Osteocyte (in vitro differentiated cells): Measurements from ENCODE around the gene QRFP. TPM values are rescaled to one million over a fixed set of nuclear protein-coding genes. Genes with fewer than 3 reads are reported as not detected.

Source experiments
- DNase-seq: peaks from one replicate; pipeline ENCODE4 v3.0.0; 2021; ENCODE audit warnings: mixed read lengths; ENCODE audit not compliant: unreplicated experiment; ENCODE audit errors: extremely low spot score
- H3K27ac Mint-ChIP-seq: one replicate; pipeline ENCODE4 v1.8.0; 2021; ENCODE audit warnings: mild to moderate bottlenecking, mixed read lengths; ENCODE audit not compliant: unreplicated experiment
- H3K27me3 Mint-ChIP-seq: one replicate; pipeline ENCODE4 v1.8.0; 2021; ENCODE audit warnings: mixed read lengths; ENCODE audit not compliant: unreplicated experiment
- H3K36me3 Mint-ChIP-seq: one replicate; pipeline ENCODE4 v1.8.0; 2021; ENCODE audit warnings: mixed read lengths; ENCODE audit not compliant: unreplicated experiment
- H3K4me1 Mint-ChIP-seq: one replicate; pipeline ENCODE4 v1.8.0; 2021; ENCODE audit warnings: mixed read lengths; ENCODE audit not compliant: unreplicated experiment
- H3K4me3 Mint-ChIP-seq: one replicate; pipeline ENCODE4 v1.8.0; 2021; ENCODE audit warnings: mild to moderate bottlenecking, moderate library complexity, mixed read lengths; ENCODE audit not compliant: unreplicated experiment
- H3K9me3 Mint-ChIP-seq: one replicate; pipeline ENCODE4 v1.8.0; 2021; ENCODE audit warnings: mixed read lengths; ENCODE audit not compliant: unreplicated experiment
- CTCF ChIP-seq: fragments of 200-600 bp; sonication (generic); IDR thresholded peaks from 2 replicates; pipeline ENCODE4 v1.5.0; 2021; ENCODE audit warnings: antibody characterized with exemption, mild to moderate bottlenecking, moderate library complexity
- total RNA-seq: library from RNA; stranded (reverse); gene quantifications from 2 replicates; pipeline ENCODE4 v1.2.1, GENCODE V29; 2021

Gene QRFP
- total RNA-seq, 1 donor from 2014 or later: not detected

- no peaks in the 10 kb centered on the region for H3K36me3 Mint-ChIP-seq
- H3K4me1 Mint-ChIP-seq: no peaks in the 10 kb centered on the region
- TF ChIP-seq CTCF: no peak
- H3K27me3 Mint-ChIP-seq: peaks cover 2% of the 10 kb centered on the region
- no peak overlapping the region for H3K4me3 Mint-ChIP-seq
- H3K9me3 Mint-ChIP-seq: no peaks in the 10 kb centered on the region
- H3K27ac Mint-ChIP-seq: no peak overlapping the region
- DNase-seq: no peak
Observed at GRCh38 chr9:130903194-130904069, 6.8 kb upstream of the QRFP start.

DNA sequence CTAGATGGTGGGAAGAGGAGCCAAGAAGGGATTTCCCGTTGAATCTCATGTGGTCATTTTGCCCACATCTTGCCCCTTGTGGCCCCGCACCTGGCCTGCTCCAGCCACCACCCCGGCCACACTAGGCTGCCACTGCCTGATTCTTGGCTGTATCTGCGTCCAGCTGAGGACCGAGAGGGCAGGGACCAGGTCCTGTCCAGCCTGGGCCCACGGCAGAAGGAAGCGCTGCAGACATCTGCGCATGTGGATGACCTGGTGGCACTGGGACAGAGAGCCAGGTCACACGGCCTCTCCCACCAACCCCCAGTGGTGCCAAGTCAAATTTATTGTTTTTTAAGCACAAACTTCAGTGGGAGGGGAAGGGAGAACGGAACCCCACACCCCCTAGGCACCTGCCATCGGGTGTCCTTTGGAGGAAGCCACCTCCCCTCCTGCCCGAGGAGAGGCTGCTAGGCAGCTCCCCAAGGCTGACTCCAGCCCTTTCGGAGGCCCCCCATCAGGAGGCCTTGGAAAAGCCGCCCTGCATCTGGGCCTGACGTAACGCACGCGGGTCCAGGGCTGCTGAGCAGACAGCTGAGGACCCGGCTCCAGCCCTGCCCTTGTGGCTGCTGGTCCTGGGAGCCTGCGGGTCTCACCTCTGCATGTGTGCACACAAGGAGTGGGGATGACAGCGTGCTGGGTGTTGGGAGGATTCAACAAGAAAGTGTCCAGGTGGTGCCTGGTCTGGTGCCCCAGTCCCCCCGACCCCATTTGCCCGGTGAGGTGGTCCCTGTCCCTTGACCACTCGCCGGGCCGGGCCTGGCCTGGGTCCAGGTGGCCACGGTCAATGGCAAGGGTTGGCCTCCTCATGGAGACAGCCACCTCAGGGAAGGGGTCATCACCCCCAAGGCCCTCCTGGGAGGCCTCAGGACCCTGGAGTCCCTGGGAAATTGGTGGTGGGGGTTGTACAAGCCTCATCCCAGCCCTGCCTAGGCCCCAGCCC, 5.9 kb upstream of the QRFP start:
- Mint-ChIP-seq H3K4me1 (no peaks in the 10 kb centered on the region), H3K27ac (no peak overlapping the region), H3K9me3 (no peaks in the 10 kb centered on the region), H3K4me3 (no peak overlapping the region), H3K27me3 (peaks cover 2% of the 10 kb centered on the region), H3K36me3 (no peaks in the 10 kb centered on the region)
- no peak for TF ChIP-seq CTCF
- DNase-seq: no peak

- no peaks in the 10 kb centered on the region for H3K9me3 Mint-ChIP-seq
- H3K4me3 Mint-ChIP-seq: no peak overlapping the region
- H3K36me3 Mint-ChIP-seq: no peaks in the 10 kb centered on the region
- TF ChIP-seq CTCF: no peak
- no peaks in the 10 kb centered on the region for H3K4me1 Mint-ChIP-seq
- no peak overlapping the region for H3K27ac Mint-ChIP-seq
- no peak for DNase-seq
- no peaks in the 10 kb centered on the region for H3K27me3 Mint-ChIP-seq
Observed at GRCh38 chr9:130901498-130902203, 5.0 kb upstream of the QRFP start.

- H3K27ac Mint-ChIP-seq: no peak overlapping the region
- no peaks in the 10 kb centered on the region for H3K36me3 Mint-ChIP-seq
- H3K27me3 Mint-ChIP-seq: no peaks in the 10 kb centered on the region
- no peaks in the 10 kb centered on the region for H3K9me3 Mint-ChIP-seq
- DNase-seq: no peak
- H3K4me1 Mint-ChIP-seq: no peaks in the 10 kb centered on the region
- no peak for TF ChIP-seq CTCF
- no peak overlapping the region for H3K4me3 Mint-ChIP-seq
Observed at GRCh38 chr9:130900701-130901497, 4.3 kb upstream of the QRFP start.
